Uterus (tissue), 4 donors: ENCODE measurements around the gene TACR2. TPM values are rescaled to one million over a fixed set of nuclear protein-coding genes. Genes with fewer than 3 reads are reported as not detected.

Experiments used
- DNase-seq, 2 donors: peaks; one replicate each; pipeline ENCODE4 v3.0.0-alpha.2; 2019 to 2020
- H3K27ac ChIP-seq, 2 donors: fragments of 200-600 bp; sonication (generic); 1 replicate in 1 of 2; 2 replicates in 1 of 2; pipeline ENCODE4 v1.5.1; 2016 to 2018
- H3K27me3 ChIP-seq, 2 donors: fragments of 200-600 bp; sonication (generic); one replicate each; pipeline ENCODE4 v1.5.1; 2018 to 2019; ENCODE audit warnings: control low read depth in 1 of 2
- H3K36me3 ChIP-seq, 2 donors: fragments of 200-600 bp; sonication (generic); one replicate each; pipeline ENCODE4 v1.5.1; 2019; ENCODE audit warnings: control low read depth in 1 of 2
- H3K4me1 ChIP-seq, 2 donors: fragments of 200-600 bp; sonication (generic); one replicate each; pipeline ENCODE4 v1.5.1; 2018 to 2019; ENCODE audit warnings: control low read depth in 1 of 2
- H3K4me3 ChIP-seq, 2 donors: fragments of 200-600 bp; sonication (generic); 1 replicate in 1 of 2; 2 replicates in 1 of 2; pipeline ENCODE4 v1.5.1; 2018 to 2019; ENCODE audit warnings: mild to moderate bottlenecking in 1 of 2
- H3K9me3 ChIP-seq, 2 donors: fragments of 200-600 bp; sonication (generic); one replicate each; pipeline ENCODE4 v1.5.1; 2019; ENCODE audit warnings: control low read depth in 1 of 2
- CTCF ChIP-seq, 4 experiments: fragments of 200-600 bp in 2 of 4; fragments of 450-650 bp in 2 of 4; sonication (generic) in 2 of 4; IDR thresholded peaks; one replicate each; pipeline ENCODE4 v1.5.1; 2016 to 2019; ENCODE audit warnings: antibody characterized with exemption in 4 of 4, mild to moderate bottlenecking in 2 of 4, moderate library complexity in 1 of 4
- POLR2A ChIP-seq, 2 donors: fragments of 450-650 bp; IDR thresholded peaks; one replicate each; pipeline ENCODE4 v1.6.1; 2016; ENCODE audit warnings: antibody characterized with exemption in 2 of 2, mild to moderate bottlenecking in 1 of 2, moderate library complexity in 1 of 2
- intact Hi-C: fragments of 100-400 bp; cut with DNase I; formaldehyde crosslinking; loops from one replicate; pipeline ENCODE4 v1.15.1; 2023; ENCODE audit warnings: low total_unique reads
- total RNA-seq, 4 donors: library from RNA; depleted of rRNA in 3 of 4; stranded (reverse); fragments of >200 nt in 3 of 4; gene quantifications; one replicate each; pipeline versions ENCODE4 v1.1.0 to v1.2.4, GENCODE V29; 2014 to 2023
- donor health status: DM: yes; HTN: yes; CAD: no.

The TACR2 gene
- total RNA-seq, 4 donors from 2014 or later = 0.28 to 35.0 (median 13.8) TPM

GRCh38 chr10:69425041-69425440 lies 8.3 kb upstream of the TACR2 start:
- TF ChIP-seq POLR2A (IDR thresholded peaks at IDR 0.05) = no peak
- TF ChIP-seq CTCF (IDR thresholded peaks at IDR 0.05) = no peak
- Histone ChIP-seq H3K27me3 (no peaks in the 10 kb centered on the region), H3K27ac (peak overlapping the region in 1 of 2 donors; percentile 52), H3K9me3 (no peaks in the 10 kb centered on the region), H3K36me3 (no peaks in the 10 kb centered on the region), H3K4me1 (no peaks in the 10 kb centered on the region), H3K4me3 (no peak overlapping the region)
- DNase-seq = no peak
- intact Hi-C loops = loop anchor here (5.0 kb wide), 1 partner anchor 82 kb away; no protein-coding TSS in a partner anchor

DNA sequence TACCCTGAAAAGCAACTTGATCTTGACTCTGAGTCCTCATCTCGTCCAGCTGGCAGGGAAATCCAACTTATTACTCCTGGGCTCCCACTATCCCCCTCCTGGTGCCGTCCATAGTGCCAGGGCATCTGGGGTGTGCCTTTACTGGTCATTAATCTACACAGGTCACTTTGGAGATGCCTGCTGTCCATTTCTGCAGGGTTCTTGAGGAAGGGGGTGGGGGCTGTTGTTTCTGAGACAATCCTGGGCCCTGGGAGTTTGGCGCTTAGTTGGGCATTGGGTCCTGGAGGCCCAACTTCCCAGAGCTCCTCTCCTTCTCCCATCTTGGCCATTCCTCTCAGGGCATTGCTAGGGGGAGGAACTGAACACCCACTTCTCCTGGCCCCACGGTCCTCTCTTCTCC lies 6.0 kb upstream of the TACR2 start:
- intact Hi-C loops = no loop called here
- Histone ChIP-seq H3K9me3 (no peaks in the 10 kb centered on the region), H3K4me1 (no peaks in the 10 kb centered on the region), H3K4me3 (no peak overlapping the region), H3K27ac (peak overlapping the region; percentile 72 to 78), H3K27me3 (no peaks in the 10 kb centered on the region), H3K36me3 (no peaks in the 10 kb centered on the region)
- no peak for DNase-seq
- TF ChIP-seq CTCF (IDR thresholded peaks at IDR 0.05) (no peak), POLR2A (IDR thresholded peaks at IDR 0.05) (no peak)

GRCh38 chr10:69421611-69422308 lies 5.0 kb upstream of the TACR2 start:
- intact Hi-C loops = no loop called here
- no peaks in the 10 kb centered on the region for H3K4me1 ChIP-seq
- DNase-seq = peak; percentile 62 to 88

DNA sequence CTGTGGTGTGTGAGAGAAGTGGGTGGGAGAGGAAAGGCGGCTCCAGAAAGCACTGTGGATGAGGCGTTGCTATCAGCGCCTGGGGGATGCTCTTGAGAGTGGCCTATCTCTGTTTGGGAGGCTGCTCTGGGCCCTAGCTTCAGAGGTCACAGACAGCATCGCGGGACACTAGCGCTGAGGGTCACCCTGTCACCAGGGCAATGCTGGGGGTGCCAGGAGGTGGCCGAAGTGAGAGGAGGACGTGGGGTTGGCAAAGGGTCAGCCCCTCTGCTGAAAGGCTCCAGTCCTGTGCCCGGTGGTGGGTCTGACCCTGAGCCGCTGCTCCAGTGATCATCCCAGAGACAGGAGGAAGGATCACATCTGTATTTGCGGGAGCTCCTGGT lies 3.0 kb upstream of the TACR2 start:
- no peak overlapping the region for H3K27ac ChIP-seq
- TF ChIP-seq CTCF (IDR thresholded peaks at IDR 0.05) = no peak
- TF ChIP-seq POLR2A (IDR thresholded peaks at IDR 0.05) = no peak
- H3K4me3 ChIP-seq = no peak overlapping the region
- no peak for DNase-seq
- no peaks in the 10 kb centered on the region for H3K27me3 ChIP-seq
- intact Hi-C loops = loop anchor here (10.0 kb wide), 1 partner anchor 215 kb away; the partner anchor contains the start of gene FAM241B
- H3K4me1 ChIP-seq = no peaks in the 10 kb centered on the region
- no peaks in the 10 kb centered on the region for H3K36me3 ChIP-seq
- no peaks in the 10 kb centered on the region for H3K9me3 ChIP-seq

More at GRCh38 chr10:69421611-69422308, 5.0 kb upstream of the TACR2 start:
- TF ChIP-seq CTCF (IDR thresholded peaks at IDR 0.05) (no peak), POLR2A (IDR thresholded peaks at IDR 0.05) (no peak)
- no peaks in the 10 kb centered on the region for H3K9me3 ChIP-seq
- H3K27ac ChIP-seq = peak overlapping the region; percentile 72 to 78
- H3K27me3 ChIP-seq = no peaks in the 10 kb centered on the region
- H3K36me3 ChIP-seq = no peaks in the 10 kb centered on the region
- H3K4me3 ChIP-seq = no peak overlapping the region

DNA sequence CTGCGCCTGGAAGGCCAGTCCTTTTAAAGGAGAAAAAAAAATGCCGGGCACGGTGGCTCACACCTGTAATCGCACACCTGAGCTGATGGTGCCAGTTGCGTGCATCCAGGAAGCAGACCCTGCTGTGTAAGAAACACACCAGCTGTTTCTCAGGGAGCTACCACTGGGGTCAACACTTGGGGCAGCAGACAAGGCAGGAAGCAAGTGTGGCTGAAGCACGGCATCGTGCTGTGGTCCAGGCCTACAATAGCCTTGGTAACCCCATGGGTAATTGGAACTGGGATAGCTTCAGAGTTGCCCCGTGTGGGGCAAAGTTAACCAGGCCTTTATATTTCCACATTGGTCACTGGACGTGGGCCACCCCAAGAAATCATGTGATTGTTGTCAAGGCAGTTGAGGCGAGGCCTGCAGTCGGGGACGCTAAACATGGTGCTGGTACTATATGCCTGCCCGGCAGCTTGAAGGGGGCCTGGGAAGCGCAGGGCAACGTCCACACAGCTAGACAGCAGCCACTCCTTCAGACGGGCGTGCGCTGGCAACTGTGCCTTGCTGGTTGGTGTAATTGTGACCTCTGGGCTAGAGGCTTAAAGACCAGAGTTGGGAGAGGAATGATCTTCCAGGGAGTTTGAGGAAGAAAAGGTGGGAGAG lies 2.5 kb upstream of the TACR2 start:
- H3K27me3 ChIP-seq = no peaks in the 10 kb centered on the region
- H3K9me3 ChIP-seq = no peaks in the 10 kb centered on the region
- DNase-seq = no peak
- H3K4me1 ChIP-seq = no peaks in the 10 kb centered on the region
- H3K4me3 ChIP-seq = no peak overlapping the region
- TF ChIP-seq CTCF (IDR thresholded peaks at IDR 0.05) (no peak), POLR2A (IDR thresholded peaks at IDR 0.05) (no peak)
- intact Hi-C loops = loop anchor here (10.0 kb wide), 1 partner anchor 216 kb away; the partner anchor contains the start of gene FAM241B
- no peaks in the 10 kb centered on the region for H3K36me3 ChIP-seq
- H3K27ac ChIP-seq = peak overlapping the region in 1 of 2 donors; percentile 99
